IPS DF 19.7 (cell line): Measurements from ENCODE around the gene SUPT5H.
A peak's percentile ranks its signal among the peaks of the same experiment; 100 is the strongest.

Source experiments
- DNase-seq: peaks from one replicate; pipeline ENCODE4 v3.0.0-alpha.2; 2013; ENCODE audit warnings: low read depth, low spot score

The SUPT5H gene

DNA sequence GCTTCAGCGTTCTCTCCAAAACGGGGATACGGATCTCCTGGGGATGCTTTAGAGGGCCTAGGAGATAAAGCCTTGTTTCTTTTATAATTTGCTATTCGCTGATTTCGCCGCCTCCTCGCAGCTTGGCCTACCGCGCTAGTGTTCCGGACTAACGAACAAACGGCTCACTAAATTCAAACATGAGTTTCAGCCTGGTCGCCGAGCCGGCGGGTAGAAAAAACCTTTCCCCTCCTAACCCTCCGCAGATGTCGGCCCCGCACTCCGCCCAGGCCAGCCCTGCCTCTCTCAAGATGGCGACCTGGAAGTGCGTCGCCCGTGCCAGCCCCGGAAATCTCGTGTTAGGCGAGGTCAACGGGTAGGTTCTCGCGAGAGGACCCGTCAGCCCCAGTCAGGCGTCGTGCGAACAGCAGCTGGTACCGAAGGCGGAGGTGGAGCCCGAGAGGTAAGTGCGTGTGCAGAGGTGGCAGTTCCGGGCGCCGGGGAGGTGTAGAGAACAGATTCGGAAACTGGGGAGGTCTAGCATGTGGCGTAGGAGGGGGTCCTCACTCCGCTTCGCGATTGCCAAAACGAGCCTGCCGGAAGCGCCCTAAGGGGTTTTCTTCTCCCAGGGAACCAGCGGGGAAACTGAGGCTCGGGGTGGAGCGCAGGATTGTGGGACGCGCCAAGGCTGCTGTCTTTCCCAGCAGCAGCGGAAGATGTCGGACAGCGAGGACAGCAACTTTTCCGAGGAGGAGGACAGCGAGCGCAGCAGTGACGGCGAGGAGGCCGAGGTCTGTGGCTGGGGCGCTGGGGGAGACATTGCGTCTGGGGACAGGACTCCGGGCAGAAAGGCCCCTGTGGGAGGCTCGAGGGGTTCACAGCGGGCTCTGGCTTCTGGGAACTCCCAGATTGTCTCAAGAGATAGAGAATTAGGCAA is at the start of gene SUPT5H:
Gene SUPT5H (plus strand): TSS at position 387 of the 916 bp plus-strand sequence. CDS start 309 bp downstream, at position 696.
- peak; percentile 93 for DNase-seq

DNA sequence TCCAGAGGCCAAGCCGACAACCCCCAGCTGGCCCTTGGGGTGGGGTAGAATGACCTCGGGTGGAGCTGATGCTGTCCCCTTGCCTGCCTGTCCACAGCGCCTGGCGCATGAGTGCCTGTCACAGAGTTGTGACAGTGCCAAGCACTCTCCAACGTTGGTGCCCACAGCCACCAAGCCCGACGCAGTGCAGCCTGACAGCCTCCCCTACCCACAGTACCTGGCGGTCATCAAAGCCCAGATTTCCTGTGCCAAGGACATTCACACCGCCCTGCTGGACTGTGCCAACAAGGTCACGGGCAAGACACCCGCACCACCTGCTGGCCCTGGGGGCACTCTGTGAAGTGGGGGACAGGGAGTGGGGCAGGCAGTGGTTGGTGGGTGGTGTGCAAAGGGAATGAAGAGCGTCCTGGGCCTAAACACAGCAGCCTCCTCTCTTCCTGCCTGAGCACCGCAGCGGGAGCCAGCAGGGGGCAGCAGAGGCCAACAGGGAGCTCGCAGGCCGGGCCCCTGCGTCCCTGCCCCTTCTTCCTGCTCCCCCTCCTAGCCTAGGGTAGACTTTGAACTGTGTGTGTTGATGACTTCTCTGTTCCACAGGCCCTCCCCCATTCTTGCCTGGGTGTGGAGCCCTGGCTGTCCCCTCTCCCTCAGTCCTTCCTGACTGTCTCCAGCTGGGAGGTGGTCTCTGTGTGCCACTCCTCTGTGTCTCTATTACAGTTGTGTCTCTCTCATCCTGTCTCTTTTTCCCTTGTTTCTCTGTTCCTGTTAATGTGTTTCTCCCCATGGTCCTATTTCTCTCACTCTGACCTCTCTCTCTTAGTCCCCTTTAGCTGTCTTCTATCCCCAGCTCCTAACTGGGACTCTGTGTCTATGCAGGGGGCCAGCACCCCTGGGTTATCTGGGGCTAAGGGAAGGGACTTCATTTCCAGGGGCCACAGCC is 47.8 kb upstream of the SUPT5H start:
- no peak for DNase-seq

DNA sequence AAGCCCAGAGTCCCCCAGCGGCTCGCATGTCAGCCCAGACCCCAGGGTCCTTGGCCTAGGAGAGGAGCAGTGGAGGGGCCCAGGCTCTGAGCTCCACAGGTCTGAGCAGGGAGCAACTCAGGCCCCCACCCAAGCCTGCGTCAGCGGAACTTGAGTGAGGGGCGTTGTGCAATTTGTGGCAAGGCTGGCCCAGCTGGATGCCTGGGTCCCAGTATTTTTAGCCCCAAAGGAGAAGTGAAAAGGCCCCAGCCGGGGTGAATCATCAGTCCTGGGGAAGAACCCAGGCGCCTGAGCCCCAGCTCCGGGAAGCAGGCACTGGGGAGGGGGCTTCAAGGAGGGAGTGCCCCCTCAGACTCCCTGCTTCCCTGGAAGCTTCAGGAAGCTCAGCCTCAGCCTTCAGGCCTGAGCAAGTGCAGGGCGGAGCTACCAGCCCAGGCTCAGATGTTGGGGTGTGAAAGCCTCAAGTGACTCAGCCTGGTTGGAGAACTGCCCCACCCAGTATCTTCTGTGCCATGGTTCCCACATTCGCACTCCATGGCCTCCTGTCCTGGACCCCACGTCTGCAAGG is 47.0 kb upstream of the SUPT5H start:
- no peak for DNase-seq

DNA sequence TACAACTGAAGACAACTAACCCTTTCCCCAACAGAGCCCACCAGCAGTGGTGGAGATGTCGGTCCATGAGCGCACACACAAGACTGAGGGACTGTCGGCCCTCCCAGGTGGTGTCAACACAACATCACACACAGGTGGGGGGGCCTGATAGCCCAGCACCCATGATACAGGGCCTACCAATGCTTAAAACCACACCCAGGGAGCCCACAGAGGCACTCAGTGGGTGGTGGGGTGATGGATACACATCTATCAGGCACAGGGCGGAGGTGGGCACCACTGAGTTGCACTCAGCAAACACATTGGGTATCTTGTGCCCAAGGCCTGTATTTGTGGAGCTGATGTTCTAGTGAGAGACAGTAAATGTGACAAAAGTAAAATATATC is 45.7 kb upstream of the SUPT5H start:
- DNase-seq, result no peak

DNA sequence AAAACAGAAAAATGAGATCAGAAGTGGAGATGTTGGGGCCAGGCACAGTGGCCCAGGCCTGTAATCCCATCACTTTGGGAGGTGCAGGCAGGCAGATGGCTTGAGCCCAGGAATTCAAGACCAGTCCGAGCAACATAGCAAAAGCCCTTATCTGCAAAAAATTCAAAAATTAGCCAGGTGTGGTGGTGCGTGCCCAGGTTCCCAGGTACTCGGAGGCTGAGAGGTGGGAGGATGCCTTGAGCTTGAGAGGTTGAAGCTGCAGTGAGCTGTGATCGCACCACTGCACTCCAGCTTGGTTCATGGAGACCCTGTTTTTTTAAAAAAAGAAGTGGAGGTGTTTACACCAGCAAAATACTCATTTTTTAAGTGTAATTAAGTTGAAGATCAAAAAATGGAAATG is 45.3 kb upstream of the SUPT5H start:
- no peak for DNase-seq

DNA sequence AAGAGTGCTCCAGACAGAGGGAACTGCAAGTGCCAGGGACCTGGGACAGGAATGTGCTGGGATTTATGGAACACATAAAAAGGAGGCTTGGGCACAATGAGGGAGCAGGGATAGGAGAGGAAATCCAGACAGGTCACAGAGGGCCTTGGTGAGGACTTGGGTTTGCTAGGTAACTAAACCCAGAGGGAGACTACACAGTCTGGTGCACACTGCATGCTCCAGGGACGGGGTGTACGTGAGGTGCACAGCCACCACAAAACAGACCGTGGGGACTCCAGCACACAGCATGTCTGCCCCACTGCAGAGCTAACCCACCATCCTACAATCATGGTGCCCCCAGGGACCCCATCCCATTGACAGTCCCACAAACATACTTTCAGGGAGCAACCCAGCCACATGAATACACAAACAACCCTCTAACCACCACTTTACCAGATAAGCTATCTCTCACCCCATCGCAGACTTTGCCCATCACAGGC is 44.3 kb upstream of the SUPT5H start:
- no peak for DNase-seq

DNA sequence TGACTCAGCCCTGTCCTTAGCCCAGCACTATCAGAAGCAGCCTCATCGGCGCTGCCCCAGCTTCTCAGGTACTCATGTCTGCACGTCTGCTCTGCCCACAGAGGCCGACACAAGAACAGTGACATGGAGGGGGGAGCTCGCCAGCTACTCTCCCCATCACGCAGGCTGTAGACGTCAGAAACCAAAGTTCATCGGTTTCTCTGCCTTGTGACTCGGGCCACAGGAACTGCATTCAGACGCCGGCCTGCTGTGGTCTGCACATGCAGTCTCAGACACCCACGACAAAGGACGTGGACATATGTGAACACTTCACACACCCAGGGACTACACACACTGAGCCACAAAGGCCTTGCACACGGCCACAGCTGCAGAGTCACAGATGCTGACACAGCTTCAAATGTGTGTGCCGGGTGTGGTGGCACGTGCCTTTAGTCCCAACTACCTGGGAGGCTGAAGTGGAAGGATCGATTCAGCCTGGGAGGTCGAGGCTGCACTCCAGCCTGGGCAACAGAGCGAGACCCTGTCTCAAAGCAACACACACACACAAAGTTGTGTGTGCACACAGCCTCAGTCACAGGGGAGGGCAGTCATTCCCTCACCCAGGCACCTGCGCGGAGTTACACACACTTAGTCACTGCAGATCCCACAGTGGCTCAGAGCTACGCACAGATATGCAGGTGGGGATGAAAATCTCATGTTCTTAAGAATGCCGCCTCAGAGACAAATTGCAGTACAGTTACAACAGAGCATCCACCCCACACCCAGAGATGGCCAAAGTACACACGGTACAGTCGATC is 43.6 kb upstream of the SUPT5H start:
- DNase-seq, result no peak

DNA sequence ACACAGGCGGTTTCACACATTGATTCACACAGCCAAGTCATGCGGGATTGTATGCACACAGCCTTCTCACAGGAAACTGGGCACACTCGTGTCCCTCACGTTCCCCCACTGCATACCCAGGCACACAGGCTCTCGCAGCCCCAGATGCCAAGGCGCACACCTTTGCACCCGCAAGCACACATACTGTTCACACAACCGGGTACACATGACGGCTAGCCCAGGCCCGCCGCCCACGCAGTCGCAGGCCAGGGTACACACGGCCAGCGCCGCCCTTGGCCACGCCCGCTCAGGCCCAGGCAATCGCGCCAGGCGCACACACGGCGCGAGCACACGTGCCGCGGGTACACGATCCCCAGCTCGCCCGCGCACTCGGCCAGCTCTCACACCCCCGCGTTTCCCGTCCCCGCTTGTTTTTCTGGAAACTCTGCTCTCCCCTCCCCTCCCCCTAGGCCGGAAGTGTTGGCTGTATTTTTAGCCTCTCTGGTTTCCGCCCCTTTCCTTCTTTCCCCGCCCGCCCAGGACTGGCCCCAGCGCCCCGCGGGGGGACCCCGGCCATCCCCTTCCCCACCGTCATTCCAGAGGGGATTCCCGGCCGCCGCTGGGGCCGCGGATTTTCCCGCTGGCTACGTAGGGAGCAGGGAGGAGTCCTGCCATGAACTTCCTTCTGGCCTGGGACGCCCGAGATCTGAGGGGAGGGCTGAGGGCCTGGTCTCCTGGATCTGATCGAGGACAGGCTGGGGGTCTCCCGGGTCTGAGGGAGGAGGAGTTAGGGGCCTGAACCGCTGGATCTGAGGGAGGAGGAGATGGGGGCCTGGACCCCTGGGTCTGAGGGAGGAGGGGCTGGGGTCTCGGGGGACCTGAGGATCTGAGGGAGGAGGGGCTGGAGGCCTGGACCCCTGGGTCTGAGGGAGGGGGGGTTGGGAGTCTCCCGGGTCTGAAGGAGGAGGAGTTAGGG is 42.8 kb upstream of the SUPT5H start:
- no peak for DNase-seq

DNA sequence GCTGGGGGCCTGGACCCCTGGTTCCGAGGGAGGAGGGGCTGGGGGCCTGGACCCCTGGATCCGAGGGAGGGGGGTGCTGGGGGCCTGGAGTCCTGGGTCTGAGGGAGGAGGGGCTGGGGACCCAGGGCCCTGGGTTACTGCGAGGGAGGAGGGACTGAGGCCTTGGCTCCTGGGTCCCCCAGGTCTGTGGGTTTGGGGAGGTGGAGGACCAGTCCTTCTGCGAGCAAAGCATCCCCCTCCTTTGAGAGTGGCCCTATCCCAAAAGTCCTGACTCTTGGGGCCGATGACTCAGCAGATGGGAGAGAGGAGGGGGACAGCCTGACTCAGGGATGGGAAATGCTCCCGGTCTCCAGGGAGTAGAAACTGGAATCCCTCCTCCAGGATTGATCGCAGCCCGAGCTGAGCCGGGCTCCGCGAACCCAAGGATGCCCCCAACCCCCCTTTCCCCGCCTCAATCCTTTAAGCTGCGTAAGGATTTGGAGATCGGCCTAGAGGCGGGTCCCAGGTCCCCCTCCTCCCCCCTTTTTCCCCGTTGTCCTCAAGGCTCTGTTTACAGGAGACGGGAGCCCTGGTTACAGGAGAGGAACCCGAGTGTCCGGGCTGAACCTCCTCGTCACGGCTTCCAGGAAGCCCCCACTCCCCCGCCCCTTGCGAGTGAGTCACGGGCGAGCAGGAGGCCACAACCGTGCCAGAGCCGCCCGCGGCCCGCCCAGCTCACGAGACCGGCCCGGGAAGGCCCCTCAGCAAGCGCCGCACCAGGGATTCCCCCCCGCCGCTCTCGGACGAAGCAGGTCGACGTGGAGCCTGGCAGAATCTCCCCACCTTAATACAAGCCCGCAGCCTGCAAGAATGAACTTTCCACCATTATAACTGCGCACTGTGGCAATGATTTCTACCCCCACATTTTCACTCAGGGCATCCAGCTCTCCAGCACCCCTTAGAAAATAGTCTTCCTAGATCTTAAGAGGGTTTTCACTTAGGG is 41.8 kb upstream of the SUPT5H start:
- DNase-seq, result no peak

DNA sequence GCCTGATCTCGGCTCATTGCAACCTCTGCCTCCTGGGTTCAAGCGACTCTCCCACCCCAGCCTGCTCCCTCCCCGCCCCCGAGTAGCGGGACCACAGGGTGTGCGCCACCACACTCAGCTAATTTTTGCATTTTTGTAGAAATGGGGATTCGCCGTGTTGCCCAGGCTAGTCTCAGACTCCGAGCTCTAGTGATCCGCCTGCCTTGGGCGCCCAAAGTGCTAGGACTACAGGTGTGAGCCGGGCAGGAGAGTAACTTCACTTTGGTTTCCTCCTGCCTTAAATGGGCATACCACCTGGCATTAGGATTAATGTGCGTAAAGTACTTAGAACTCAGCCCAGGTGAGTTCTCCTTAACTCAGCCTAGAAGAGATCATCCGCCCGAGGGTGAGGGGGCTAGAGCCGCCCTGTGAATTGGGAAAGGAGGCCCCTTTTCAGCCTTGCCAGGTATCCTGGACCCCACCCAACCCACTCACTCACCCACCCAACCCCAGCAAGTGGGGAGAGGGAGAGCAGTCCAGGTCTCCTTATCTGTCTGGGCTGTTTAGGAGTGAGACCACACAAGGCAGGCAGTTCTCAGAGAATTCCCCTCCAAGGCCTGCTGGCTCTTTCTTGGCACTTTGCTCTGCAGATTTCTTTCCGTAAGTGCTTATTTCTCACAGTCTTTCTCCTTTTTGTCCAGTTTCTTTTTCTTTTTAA is 40.0 kb upstream of the SUPT5H start:
- no peak for DNase-seq

DNA sequence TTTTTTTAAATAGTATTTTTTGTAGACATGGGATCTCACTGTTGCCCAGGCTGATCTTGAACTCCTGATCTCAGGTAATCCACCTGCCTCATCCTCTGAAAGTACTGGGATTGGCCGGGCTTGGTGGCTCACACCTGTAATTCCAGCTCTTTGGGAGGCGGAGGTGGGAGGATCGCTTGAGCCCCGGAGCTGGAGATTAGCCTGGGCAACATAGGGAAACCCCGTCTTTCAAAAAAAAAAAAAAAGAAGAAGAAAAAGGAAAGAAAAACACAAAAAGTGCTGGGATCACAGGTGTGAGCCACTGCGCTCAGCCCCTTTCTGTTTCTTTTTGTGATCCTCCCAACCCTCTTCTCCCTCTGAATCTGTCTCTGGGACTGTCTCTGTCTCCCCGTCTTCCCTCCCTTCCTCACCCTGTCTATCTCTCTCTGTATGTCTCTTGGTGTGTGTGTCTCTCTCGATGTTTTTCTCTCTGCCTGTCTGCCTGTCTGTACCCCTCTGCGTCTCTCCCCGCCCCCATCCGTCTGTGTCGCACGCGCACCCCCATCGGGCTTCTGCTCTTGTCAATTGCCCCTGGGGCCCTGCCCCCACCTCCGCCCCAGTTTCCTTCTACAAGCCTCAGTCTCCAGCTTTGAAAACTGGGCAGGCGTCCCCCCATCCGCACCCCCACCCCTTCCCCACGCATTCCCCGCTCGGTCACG is 39.3 kb upstream of the SUPT5H start:
- DNase-seq, result no peak

DNA sequence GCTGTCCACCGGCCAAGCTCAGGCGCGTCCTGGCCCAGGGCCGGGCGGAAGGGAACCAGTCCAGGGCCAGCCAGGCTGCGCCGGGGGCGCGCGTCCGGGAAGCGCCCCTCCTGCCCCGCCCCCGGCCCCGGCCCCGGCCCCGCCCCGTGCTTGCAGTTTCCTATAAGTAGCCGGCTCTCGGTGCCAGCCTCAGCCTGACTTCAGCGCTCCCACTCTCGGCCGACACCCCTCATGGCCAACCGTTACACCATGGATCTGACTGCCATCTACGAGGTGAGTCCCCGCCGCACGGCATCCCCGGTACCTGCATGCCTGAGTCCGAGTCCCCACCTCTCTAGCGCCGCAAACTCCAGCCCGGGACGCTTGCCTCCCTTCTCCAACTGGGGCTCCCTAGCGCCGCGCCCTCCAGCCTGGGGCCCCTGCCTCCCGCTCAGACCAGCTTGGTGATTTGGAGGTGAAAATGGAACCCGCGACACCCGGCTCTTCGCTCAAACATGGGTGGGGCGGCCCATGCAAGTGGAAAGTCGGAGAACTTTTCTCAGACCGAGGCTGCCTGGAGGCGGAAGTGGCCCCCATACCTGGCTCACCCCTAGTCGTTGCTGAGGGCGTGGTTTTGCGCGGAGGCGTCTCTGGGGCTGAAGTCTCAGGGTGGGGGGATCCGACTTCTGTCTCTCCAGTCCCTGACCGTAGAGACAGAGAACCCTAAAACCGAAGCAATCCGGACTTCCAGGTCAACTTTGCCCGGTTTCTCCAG is 38.5 kb upstream of the SUPT5H start, which contains the start of gene ZFP36:
Gene ZFP36 (plus strand): TSS at position 192 of the 754 bp plus-strand sequence. CDS start 58 bp downstream, at position 250.
- DNase-seq, result no peak

DNA sequence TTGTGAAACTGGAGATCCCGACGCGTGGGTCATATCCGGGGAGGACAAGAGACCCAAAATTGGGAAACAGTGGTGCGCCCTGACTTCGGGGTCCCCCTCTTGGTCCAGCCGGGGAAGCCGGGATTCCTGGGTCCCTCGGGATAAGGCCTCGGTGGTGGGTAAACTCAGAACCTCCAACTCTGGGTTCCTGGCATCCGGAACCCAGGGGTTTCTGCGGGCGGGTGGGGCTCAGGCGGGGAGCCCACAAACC is 38.0 kb upstream of the SUPT5H start:
- no peak for DNase-seq

DNA sequence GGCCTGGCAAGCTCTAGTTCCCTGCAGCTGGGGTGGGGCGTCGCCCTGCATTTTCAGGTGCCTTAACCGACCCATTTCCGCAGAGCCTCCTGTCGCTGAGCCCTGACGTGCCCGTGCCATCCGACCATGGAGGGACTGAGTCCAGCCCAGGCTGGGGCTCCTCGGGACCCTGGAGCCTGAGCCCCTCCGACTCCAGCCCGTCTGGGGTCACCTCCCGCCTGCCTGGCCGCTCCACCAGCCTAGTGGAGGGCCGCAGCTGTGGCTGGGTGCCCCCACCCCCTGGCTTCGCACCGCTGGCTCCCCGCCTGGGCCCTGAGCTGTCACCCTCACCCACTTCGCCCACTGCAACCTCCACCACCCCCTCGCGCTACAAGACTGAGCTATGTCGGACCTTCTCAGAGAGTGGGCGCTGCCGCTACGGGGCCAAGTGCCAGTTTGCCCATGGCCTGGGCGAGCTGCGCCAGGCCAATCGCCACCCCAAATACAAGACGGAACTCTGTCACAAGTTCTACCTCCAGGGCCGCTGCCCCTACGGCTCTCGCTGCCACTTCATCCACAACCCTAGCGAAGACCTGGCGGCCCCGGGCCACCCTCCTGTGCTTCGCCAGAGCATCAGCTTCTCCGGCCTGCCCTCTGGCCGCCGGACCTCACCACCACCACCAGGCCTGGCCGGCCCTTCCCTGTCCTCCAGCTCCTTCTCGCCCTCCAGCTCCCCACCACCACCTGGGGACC is 37.6 kb upstream of the SUPT5H start:
- DNase-seq, result no peak

DNA sequence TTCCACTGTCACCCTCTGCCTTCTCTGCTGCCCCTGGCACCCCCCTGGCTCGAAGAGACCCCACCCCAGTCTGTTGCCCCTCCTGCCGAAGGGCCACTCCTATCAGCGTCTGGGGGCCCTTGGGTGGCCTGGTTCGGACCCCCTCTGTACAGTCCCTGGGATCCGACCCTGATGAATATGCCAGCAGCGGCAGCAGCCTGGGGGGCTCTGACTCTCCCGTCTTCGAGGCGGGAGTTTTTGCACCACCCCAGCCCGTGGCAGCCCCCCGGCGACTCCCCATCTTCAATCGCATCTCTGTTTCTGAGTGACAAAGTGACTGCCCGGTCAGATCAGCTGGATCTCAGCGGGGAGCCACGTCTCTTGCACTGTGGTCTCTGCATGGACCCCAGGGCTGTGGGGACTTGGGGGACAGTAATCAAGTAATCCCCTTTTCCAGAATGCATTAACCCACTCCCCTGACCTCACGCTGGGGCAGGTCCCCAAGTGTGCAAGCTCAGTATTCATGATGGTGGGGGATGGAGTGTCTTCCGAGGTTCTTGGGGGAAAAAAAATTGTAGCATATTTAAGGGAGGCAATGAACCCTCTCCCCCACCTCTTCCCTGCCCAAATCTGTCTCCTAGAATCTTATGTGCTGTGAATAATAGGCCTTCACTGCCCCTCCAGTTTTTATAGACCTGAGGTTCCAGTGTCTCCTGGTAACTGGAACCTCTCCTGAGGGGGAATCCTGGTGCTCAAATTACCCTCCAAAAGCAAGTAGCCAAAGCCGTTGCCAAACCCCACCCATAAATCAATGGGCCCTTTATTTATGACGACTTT is 36.8 kb upstream of the SUPT5H start:
- DNase-seq, result no peak
